ENCODE results near the gene LACTB.

DNA sequence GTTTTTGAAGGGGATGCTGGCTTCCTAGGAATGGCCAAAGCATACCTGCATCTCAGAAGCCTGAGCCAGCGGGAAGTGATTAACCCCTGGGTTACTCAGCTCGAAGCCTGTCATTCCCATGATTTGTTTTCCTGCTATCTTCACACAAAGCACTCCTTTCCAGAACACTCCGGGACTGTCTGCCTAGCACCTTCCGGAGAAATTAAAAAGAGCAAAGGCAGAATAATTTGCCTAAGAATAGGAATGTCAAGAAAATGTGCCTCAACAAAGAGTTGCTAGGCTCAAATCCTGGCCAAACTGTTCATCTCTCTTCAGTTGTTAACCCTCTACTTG lies 45.0 kb upstream of the LACTB start:
- TF ChIP-seq CTCF (IDR thresholded peaks at IDR 0.05) (no peak), POLR2A (IDR thresholded peaks at IDR 0.05) (no peak)

Data from tibial nerve (tissue), 3 donors.